Psoas muscle (tissue), 8 donors: ENCODE measurements around the gene RPL9. TPM values are rescaled to one million over a fixed set of nuclear protein-coding genes. Genes with fewer than 3 reads are reported as not detected.

Experiments
- ATAC-seq, 4 donors: fragments of 200-7000 bp; cut with Tn5 transposase; one replicate each; pipeline ENCODE4 v1.9.1; 2020; ENCODE audit warnings: moderate library complexity in 3 of 4, mild to moderate bottlenecking in 2 of 4
- DNase-seq, 2 donors: peaks; one replicate each; pipeline ENCODE4 v3.0.0-alpha.2; 2020
- H3K27ac ChIP-seq: fragments of 200-600 bp; one replicate; pipeline ENCODE4 v1.8.0; 2022
- H3K27me3 ChIP-seq, 3 donors: fragments of 200-600 bp in 1 of 3; one replicate each; pipeline versions ENCODE4 v1.6.1 to v1.8.0; 2013 to 2022; ENCODE audit warnings: low read length in 2 of 3, mild to moderate bottlenecking in 2 of 3, moderate library complexity in 1 of 3; ENCODE audit not compliant: insufficient read depth in 3 of 3
- H3K36me3 ChIP-seq, 2 donors: fragments of 200-600 bp in 1 of 2; one replicate each; pipeline versions ENCODE4 v1.6.1 to v1.8.0; 2013 to 2022; ENCODE audit warnings: low read depth in 1 of 2, mild to moderate bottlenecking in 1 of 2, moderate library complexity in 1 of 2; ENCODE audit not compliant: insufficient read depth in 1 of 2
- H3K4me1 ChIP-seq: fragments of 200-600 bp; one replicate; pipeline ENCODE4 v1.8.0; 2022
- H3K4me3 ChIP-seq: fragments of 200-600 bp; one replicate; pipeline ENCODE4 v1.8.0; 2022; ENCODE audit warnings: mild to moderate bottlenecking
- H3K9me3 ChIP-seq: fragments of 200-600 bp; one replicate; pipeline ENCODE4 v1.8.0; 2022
- WGBS, 3 donors: extraction: QIAGEN DNeasy Blood & Tissue Kit; methylation state at CpG; one replicate each; pipeline versions ENCODE4 v1.1.6 to v1.1.7; 2013; 5-methylcytosine and 5-hydroxymethylcytosine counted together
- intact Hi-C, 2 donors: fragments of 100-400 bp; cut with DNase I; formaldehyde crosslinking; loops; one replicate each; pipeline versions ENCODE4 v1.11.0 to v1.14.2; 2022
- polyA plus RNA-seq, 3 donors: library from polyadenylated mRNA; stranded (reverse); fragments of 200-250 nt; gene quantifications; one replicate each; pipeline ENCODE4 v1.2.3, GENCODE V29; 2013
- total RNA-seq, 4 donors: library from RNA; stranded (reverse); fragmentation: NEBNext Ultra II Directional in 2 of 4; extraction: Animal tissue kit (Norgen Biotek cat#: 25700) in 2 of 4; gene quantifications; one replicate each; pipeline versions ENCODE4 v1.2.1 to v1.2.4, GENCODE V29; 2021 to 2023
- TF ChIP-seq, protein P1 (sequence below): fragments of 200-600 bp; IDR thresholded peaks from one replicate; pipeline ENCODE4 v1.8.0; 2022; ENCODE audit warnings: antibody characterized with exemption
- donor health status: healthy with polysubstance abuse.
- donor health status: DM: no; HTN: no; CAD: no; lungs with moderate emphysema.
- donor health status: Bipolar disorder and iron deficiency.
- donor health status: healthy.
- donor health status: DM: yes; HTN: yes; CAD: no.
- donor health status: DM: no; HTN: no; CAD: no.
- donor health status: DM: no; HTN: no; CAD: no.
- donor health status: DM: yes; HTN: yes; CAD: no.

The RPL9 gene
- total and polyA plus RNA-seq, 7 donors, result 544 to 1,653 (median 925) TPM

DNA sequence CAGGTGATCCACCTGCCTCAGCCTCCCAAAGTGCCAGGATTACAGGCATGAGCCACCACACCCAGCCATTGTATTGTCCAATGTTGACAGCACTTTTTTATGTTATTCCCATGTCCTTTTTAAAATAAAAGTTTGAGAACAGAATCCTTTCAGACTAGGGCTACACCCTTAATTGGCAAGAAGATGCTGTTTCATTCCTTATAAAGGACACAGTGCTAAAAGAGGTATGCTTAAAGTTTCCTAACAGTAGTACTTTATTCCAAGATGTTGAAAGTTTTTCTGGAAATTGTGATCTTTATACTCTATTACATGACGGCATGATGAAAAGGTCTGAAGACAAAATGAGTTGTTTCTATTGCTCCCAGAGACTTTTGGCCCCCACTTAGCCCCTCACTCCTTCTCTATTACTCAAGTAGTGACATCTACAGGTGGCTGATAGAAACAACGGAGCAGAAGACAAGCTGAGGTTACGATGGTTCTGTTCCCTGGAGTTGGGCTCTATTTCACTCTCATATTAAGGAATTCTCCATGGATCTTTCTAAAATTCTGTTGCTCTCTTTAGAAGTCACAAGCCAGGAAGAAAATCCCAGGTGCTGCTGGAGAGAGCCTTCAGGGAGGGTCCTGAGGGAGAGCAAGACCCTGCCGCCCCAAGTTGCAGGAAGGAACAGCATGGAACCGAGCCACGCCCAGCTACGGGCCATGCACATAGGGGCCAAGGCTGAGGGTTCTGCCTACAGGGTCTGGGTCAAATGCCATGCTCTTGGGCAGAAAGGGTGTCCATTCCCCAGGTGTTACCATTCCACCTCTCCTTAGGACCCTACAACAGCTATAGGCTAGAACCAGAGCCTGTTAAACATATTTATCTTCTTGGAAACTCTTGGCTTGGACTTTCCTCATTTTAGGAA is 22.8 kb downstream of the RPL9 start:
- no peak overlapping the region for H3K4me3 ChIP-seq
- intact Hi-C loops, result no loop called here
- TF ChIP-seq, protein P1, sequence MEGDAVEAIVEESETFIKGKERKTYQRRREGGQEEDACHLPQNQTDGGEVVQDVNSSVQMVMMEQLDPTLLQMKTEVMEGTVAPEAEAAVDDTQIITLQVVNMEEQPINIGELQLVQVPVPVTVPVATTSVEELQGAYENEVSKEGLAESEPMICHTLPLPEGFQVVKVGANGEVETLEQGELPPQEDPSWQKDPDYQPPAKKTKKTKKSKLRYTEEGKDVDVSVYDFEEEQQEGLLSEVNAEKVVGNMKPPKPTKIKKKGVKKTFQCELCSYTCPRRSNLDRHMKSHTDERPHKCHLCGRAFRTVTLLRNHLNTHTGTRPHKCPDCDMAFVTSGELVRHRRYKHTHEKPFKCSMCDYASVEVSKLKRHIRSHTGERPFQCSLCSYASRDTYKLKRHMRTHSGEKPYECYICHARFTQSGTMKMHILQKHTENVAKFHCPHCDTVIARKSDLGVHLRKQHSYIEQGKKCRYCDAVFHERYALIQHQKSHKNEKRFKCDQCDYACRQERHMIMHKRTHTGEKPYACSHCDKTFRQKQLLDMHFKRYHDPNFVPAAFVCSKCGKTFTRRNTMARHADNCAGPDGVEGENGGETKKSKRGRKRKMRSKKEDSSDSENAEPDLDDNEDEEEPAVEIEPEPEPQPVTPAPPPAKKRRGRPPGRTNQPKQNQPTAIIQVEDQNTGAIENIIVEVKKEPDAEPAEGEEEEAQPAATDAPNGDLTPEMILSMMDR, result no peak
- ATAC-seq (no peak), DNase-seq (no peak)
- 49 to 60% (median 57%) methylated on average over 7 of the region's 7 CpGs for WGBS, 3 donors
- H3K9me3 ChIP-seq, result no peaks in the 10 kb centered on the region
- no peaks in the 10 kb centered on the region for H3K4me1 ChIP-seq
- H3K36me3 ChIP-seq, result no peaks in the 10 kb centered on the region
- H3K27ac ChIP-seq, result no peak overlapping the region
- no peaks in the 10 kb centered on the region for H3K27me3 ChIP-seq

DNA sequence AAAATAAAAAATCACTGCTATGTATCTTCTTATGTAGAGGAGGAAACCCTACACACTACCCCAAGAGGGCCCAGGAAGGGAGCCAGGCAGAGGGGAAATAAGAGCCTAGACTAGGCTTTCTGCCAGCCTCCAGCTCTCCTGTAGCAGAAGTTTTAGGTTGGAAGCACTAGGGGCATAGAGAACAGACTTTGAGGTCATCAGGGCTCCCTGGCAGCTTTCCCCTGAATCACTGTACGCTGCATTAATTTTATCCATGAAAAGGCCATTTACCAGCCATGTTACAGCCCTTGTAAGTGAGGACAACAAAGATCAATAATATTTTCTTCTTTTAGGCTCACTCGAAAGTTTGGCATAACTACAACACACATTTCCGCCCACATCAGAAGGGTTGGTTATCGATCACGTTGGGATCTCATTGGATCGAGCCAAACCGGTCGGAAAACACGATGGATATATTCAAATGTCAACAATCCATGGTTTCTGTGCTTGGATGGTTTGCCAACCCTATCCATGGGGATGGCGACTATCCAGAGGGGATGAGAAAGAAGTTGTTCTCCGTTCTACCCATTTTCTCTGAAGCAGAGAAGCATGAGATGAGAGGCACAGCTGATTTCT is 24.7 kb downstream of the RPL9 start:
- no peak overlapping the region for H3K27ac ChIP-seq
- H3K9me3 ChIP-seq, result no peaks in the 10 kb centered on the region
- ATAC-seq (no peak), DNase-seq (no peak)
- no peaks in the 10 kb centered on the region for H3K4me1 ChIP-seq
- TF ChIP-seq, protein P1, result no peak
- intact Hi-C loops, result no loop called here
- no peaks in the 10 kb centered on the region for H3K27me3 ChIP-seq
- 82 to 86% (median 86%) methylated on average over 11 of the region's 11 CpGs for WGBS, 3 donors
- H3K36me3 ChIP-seq, result no peaks in the 10 kb centered on the region
- H3K4me3 ChIP-seq, result no peak overlapping the region

DNA sequence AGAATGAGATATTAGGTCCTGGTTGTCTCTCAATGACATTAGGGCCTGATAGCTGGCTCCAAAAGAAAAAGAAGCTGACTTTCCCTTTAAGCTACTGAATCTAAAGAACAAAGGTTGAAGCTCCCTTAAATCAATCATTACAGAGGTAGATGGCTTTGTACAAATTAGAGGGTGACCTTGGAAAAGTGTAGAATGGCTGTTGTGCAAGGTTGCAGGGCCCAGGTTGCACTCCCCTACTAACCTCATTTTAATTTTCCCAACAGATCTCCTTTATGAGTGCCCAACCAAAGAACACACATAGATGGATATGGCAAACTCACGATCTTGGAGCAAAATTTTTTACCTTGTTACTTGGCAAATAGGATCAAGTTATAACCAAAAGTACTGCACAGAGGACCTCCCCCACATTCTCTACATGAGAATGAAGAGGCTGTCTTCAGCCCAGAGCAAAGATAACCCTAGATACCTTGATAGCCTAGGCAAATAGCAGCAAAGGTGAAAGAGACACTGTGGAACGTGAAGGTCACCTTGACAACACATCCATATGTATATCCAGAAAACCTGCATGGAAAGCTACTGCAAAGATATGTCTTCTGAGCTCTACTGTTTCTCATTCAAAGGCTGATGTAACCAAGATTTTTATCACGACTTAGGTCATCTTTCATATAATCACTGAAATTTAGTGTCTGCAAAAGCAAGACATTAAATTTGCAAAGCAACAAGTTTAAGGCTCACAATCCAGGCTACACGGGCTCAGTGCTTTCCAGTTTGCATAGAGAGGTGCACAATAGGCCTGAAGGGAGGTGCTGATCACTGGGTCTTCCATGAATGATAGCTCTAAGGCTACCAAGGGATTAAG is 29.0 kb downstream of the RPL9 start:
- H3K4me3 ChIP-seq, result no peak overlapping the region
- no peaks in the 10 kb centered on the region for H3K36me3 ChIP-seq
- no peaks in the 10 kb centered on the region for H3K9me3 ChIP-seq
- ATAC-seq (no peak), DNase-seq (no peak)
- H3K27ac ChIP-seq, result no peak overlapping the region
- intact Hi-C loops, result no loop called here
- WGBS, 3 donors, result 65 to 72% (median 70%) methylated on average over 4 of the region's 4 CpGs
- H3K4me1 ChIP-seq, result no peaks in the 10 kb centered on the region
- TF ChIP-seq, protein P1, result no peak
- H3K27me3 ChIP-seq, result no peaks in the 10 kb centered on the region

DNA sequence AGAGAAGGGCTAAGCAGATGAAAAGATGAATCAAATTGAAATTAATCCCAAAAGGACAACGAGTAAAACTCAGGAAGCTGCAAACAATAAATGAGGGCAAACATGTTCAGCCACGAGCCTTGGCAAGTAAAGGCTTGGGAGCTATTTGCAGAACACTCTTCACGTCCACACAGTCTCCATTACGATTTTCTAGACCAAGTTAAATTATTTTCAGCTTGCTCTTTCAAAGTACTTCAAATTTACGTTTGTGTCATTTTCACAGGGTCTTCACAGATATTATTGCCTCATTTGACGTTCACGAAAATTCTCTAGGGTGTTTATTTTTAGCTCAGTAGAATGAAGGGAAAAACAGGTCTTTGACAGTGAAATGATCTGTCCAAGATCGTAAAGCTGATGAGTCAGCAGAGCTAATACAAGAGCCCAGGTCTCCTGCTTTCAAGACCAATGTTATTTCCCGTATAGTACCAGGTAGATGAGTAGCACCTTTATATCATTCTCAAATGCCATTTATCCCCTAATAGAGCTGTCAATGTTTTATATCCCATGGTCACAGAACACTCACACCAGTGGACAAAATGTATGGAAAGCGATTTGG is 31.1 kb downstream of the RPL9 start:
- Histone ChIP-seq H3K9me3 (no peaks in the 10 kb centered on the region), H3K27me3 (no peaks in the 10 kb centered on the region), H3K36me3 (no peaks in the 10 kb centered on the region), H3K4me1 (no peaks in the 10 kb centered on the region), H3K27ac (no peak overlapping the region), H3K4me3 (no peak overlapping the region)
- 41 to 51% (median 50%) methylated on average over 10 of the region's 10 CpGs for WGBS, 3 donors
- intact Hi-C loops, result no loop called here
- no peak for ATAC-seq
- TF ChIP-seq, protein P1, result no peak
- DNase-seq, result no peak
